IgD-negative memory B cell (primary cell): Measurements from ENCODE around the gene AIFM1. TPM values are rescaled to one million over a fixed set of nuclear protein-coding genes. Genes with fewer than 3 reads are reported as not detected.

Experiments used
- H3K27ac Mint-ChIP-seq, 3 donors: one replicate each; pipeline ENCODE4 v1.8.0; 2020 to 2022; ENCODE audit warnings: mild to moderate bottlenecking in 3 of 3, mixed read lengths in 3 of 3, moderate library complexity in 1 of 3
- H3K27me3 Mint-ChIP-seq: one replicate; pipeline ENCODE4 v1.8.0; 2021; ENCODE audit warnings: mixed read lengths
- H3K36me3 Mint-ChIP-seq: one replicate; pipeline ENCODE4 v1.8.0; 2020; ENCODE audit warnings: mild to moderate bottlenecking, mixed read lengths
- H3K4me1 Mint-ChIP-seq, 3 donors: one replicate each; pipeline ENCODE4 v1.8.0; 2020 to 2022; ENCODE audit warnings: mixed read lengths in 3 of 3, mild to moderate bottlenecking in 1 of 3
- H3K4me3 Mint-ChIP-seq, 4 donors: one replicate each; pipeline ENCODE4 v1.8.0; 2020 to 2022; ENCODE audit warnings: mild to moderate bottlenecking in 4 of 4, mixed read lengths in 4 of 4, moderate library complexity in 3 of 4
- H3K9me3 Mint-ChIP-seq, 3 donors: one replicate each; pipeline ENCODE4 v1.8.0; 2020 to 2021; ENCODE audit warnings: mixed read lengths in 3 of 3, mild to moderate bottlenecking in 1 of 3
- polyA plus RNA-seq: library from polyadenylated mRNA; unstranded; fragments of 300-500 nt; fragmentation: Illumina TruSeq; gene quantifications from one replicate; pipeline ENCODE4 v1.2.3, GENCODE V29; 2021

AIFM1 gene
- polyA plus RNA-seq, 1 donor from 2014 or later = 26.2 TPM

GRCh38 chrX:130098210-130098552, 67.5 kb downstream of the AIFM1 start:
- Mint-ChIP-seq H3K9me3 (no peaks in the 10 kb centered on the region), H3K4me1 (peaks cover 14 to 21% (median 20%) of the 10 kb centered on the region in 3 donors), H3K27me3 (no peaks in the 10 kb centered on the region), H3K36me3 (no peaks in the 10 kb centered on the region), H3K27ac (no peak overlapping the region), H3K4me3 (peak overlapping the region in 1 of 4 donors; percentile 63)

DNA sequence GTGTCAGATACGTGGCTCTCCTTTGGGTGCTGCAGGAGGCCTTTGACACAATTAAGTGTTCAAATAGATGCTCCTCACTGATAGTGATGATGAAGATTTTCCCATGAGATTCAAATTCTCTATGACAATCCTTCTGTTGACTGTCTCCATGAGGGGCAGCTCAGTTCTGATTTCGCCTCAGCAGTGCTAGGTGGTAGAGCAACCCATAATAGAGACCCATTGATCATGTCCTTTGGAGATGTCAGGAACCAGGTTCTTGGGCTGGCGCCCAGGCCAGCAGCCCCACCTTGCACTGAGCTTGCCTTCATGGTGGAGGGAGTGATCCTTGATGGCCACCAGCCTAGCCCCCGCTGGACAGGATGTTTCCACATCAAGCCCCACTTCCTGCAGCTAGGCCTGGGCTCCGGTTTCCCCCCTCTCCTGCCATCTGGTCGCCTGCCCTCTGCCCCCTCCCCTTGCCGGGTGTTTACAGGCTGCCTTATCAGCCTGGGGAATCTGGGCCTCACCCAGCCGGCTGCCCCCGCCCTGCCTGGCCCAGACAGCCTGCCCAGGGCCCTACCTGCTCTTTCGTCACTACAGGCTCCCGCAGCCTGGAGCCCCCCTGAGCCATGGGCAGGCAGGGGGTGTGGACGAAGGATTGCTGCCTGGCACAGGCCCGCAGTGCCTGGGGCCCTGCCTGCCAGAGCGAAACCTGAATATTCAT, 68.0 kb downstream of the AIFM1 start:
- Mint-ChIP-seq H3K36me3 (no peaks in the 10 kb centered on the region), H3K27me3 (no peaks in the 10 kb centered on the region), H3K9me3 (no peaks in the 10 kb centered on the region), H3K27ac (peak overlapping the region in 1 of 3 donors; percentile 73), H3K4me1 (peaks cover 12 to 23% (median 17%) of the 10 kb centered on the region in 3 donors), H3K4me3 (peak overlapping the region in 2 of 4 donors; percentile 30 to 63)

- H3K4me3 Mint-ChIP-seq = no peak overlapping the region
- H3K9me3 Mint-ChIP-seq = no peaks in the 10 kb centered on the region
- peaks cover 20 to 28% (median 21%) of the 10 kb centered on the region in 3 donors for H3K4me1 Mint-ChIP-seq
- H3K36me3 Mint-ChIP-seq = no peaks in the 10 kb centered on the region
- H3K27me3 Mint-ChIP-seq = no peaks in the 10 kb centered on the region
- H3K27ac Mint-ChIP-seq = peak overlapping the region; percentile 45 to 50 (median 46)
These were observed 70.2 kb downstream of the AIFM1 start for GRCh38 chrX:130095249-130096030.

- Mint-ChIP-seq H3K9me3 (no peaks in the 10 kb centered on the region), H3K27me3 (no peaks in the 10 kb centered on the region), H3K4me1 (peaks cover 20 to 30% (median 24%) of the 10 kb centered on the region in 3 donors), H3K4me3 (no peak overlapping the region), H3K27ac (no peak overlapping the region), H3K36me3 (no peaks in the 10 kb centered on the region)
These were observed 70.9 kb downstream of the AIFM1 start for GRCh38 chrX:130094696-130095095.

GRCh38 chrX:130093271-130093670, 72.4 kb downstream of the AIFM1 start:
- Mint-ChIP-seq H3K36me3 (no peaks in the 10 kb centered on the region), H3K27me3 (no peaks in the 10 kb centered on the region), H3K27ac (peak overlapping the region in 2 of 3 donors; percentile 59 to 67), H3K9me3 (no peaks in the 10 kb centered on the region), H3K4me1 (peaks cover 21 to 32% (median 24%) of the 10 kb centered on the region in 3 donors), H3K4me3 (peak overlapping the region in 2 of 4 donors; percentile 63 to 65)

DNA sequence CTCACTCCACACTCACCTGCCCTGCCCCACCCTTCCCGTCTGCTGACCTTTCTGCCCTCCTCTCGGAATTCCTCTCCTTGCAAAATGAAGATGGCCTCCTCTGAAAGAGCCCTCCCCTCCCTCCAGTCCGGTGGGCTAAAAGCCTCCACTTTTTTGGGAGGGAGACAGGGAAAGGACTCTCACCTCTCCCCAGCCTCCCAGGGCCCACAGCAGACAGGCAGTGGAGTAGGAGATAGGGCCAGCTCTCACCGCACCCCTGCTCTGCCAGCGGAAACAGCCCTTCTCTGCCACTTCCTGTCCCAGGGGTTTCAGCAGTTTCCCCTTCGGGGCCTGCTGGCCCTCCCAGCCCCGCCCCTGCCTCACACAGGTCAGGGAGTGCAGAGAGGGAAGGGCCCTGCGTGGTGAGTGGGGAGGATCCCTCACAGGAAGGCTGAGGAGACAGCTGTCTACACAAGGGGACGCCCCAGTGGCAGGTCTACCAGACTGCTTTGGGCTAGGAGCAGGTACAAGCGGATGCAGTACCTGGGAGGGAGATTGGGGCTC, 73.6 kb downstream of the AIFM1 start:
- H3K4me1 Mint-ChIP-seq = peaks cover 24 to 36% (median 25%) of the 10 kb centered on the region in 3 donors
- no peaks in the 10 kb centered on the region for H3K36me3 Mint-ChIP-seq
- peaks cover 0 to 2% (median 0%) of the 10 kb centered on the region in 3 donors for H3K9me3 Mint-ChIP-seq
- H3K27ac Mint-ChIP-seq = peak overlapping the region; percentile 80 to 98 (median 89)
- H3K27me3 Mint-ChIP-seq = peaks cover 2% of the 10 kb centered on the region
- peak overlapping the region; percentile 74 to 94 (median 86) for H3K4me3 Mint-ChIP-seq

DNA sequence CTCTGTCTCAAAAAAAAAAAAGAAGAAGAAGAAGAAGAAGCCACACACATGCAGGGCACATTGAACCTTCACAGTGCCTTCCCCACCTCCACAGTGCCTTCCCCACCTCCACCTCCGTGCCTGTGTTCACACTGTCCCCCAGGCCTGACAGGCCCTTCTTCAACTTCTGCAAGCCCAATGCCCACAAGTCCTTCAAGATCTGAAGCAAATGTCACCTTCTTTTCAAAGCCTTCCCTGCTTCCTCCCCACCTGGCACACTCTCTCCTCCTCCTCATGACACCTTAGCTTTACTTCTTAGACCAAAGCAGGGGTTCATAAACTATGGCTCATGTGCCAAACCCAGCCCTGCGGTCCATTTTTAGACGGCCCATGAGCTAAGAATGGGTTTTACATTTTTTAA, 75.3 kb downstream of the AIFM1 start:
- peaks cover 6% of the 10 kb centered on the region for H3K27me3 Mint-ChIP-seq
- no peaks in the 10 kb centered on the region for H3K36me3 Mint-ChIP-seq
- H3K4me1 Mint-ChIP-seq = peaks cover 36 to 51% (median 37%) of the 10 kb centered on the region in 3 donors
- peak overlapping the region; percentile 40 to 80 (median 54) for H3K4me3 Mint-ChIP-seq
- peak overlapping the region in 2 of 3 donors; percentile 30 to 95 for H3K27ac Mint-ChIP-seq
- peaks cover 0 to 2% (median 0%) of the 10 kb centered on the region in 3 donors for H3K9me3 Mint-ChIP-seq

DNA sequence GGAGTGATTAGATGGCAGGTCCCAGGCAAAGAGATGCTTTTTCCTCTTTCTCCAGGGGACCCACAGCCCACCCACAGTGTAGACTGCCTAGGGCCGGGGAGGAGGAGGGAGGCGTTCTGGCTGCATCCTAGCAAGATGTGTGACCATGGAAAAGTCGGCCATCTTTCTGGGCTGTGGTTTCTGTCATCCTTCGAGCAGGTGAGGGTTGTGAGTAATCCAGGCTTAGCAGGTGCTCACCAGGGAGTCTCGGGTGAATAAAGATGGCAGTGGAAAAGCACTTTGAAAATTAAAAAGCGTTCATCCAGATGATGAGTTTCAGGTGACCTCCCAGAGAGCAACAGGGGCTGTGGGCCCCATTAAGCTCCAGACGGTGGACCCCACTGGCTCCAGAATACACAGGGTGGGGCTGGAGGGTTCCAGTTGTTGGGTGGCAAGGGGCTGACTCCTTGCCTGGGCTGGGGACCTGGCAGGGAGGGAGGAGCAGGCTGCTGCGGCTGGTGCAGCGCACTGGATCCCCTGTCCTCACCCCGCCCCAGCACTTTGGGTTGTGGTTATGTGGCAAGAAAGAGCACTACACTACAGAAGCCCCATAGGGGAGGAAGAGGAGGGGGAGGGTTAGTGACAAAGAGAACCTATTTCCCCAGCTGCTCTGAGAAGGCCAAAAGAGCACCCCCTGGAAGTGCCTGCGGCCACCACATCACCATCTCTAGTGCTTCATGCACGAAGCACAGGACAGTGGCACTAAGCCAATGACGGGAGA, 79.0 kb downstream of the AIFM1 start:
- Mint-ChIP-seq H3K4me1 (peaks cover 52 to 61% (median 53%) of the 10 kb centered on the region in 3 donors), H3K27ac (peak overlapping the region; percentile 59 to 92 (median 73)), H3K36me3 (no peaks in the 10 kb centered on the region), H3K4me3 (peak overlapping the region; percentile 79 to 90 (median 85)), H3K9me3 (peaks cover 0 to 2% (median 0%) of the 10 kb centered on the region in 3 donors), H3K27me3 (peaks cover 6% of the 10 kb centered on the region)

- Mint-ChIP-seq H3K36me3 (no peaks in the 10 kb centered on the region), H3K4me3 (peak overlapping the region; percentile 79 to 93 (median 85)), H3K4me1 (peaks cover 51 to 64% (median 54%) of the 10 kb centered on the region in 3 donors), H3K27me3 (peaks cover 6% of the 10 kb centered on the region), H3K9me3 (peaks cover 0 to 2% (median 0%) of the 10 kb centered on the region in 3 donors), H3K27ac (peak overlapping the region; percentile 73 to 92 (median 81))
These were observed 79.8 kb downstream of the AIFM1 start for GRCh38 chrX:130085551-130086446.

GRCh38 chrX:130084631-130085237, 80.9 kb downstream of the AIFM1 start:
- H3K36me3 Mint-ChIP-seq = no peaks in the 10 kb centered on the region
- H3K4me1 Mint-ChIP-seq = peaks cover 49 to 60% (median 54%) of the 10 kb centered on the region in 3 donors
- H3K27ac Mint-ChIP-seq = peak overlapping the region; percentile 73 to 95 (median 90)
- H3K9me3 Mint-ChIP-seq = peaks cover 0 to 2% (median 0%) of the 10 kb centered on the region in 3 donors
- H3K4me3 Mint-ChIP-seq = peak overlapping the region; percentile 79 to 93 (median 85)
- peaks cover 6% of the 10 kb centered on the region for H3K27me3 Mint-ChIP-seq

GRCh38 chrX:130083656-130084382, 81.8 kb downstream of the AIFM1 start:
- peak overlapping the region; percentile 79 to 93 (median 86) for H3K4me3 Mint-ChIP-seq
- H3K27ac Mint-ChIP-seq = peak overlapping the region; percentile 73 to 95 (median 90)
- peaks cover 6% of the 10 kb centered on the region for H3K27me3 Mint-ChIP-seq
- H3K36me3 Mint-ChIP-seq = no peaks in the 10 kb centered on the region
- H3K9me3 Mint-ChIP-seq = peaks cover 0 to 2% (median 0%) of the 10 kb centered on the region in 3 donors
- peaks cover 51 to 57% (median 56%) of the 10 kb centered on the region in 3 donors for H3K4me1 Mint-ChIP-seq

GRCh38 chrX:130083107-130083490, 82.5 kb downstream of the AIFM1 start:
- Mint-ChIP-seq H3K4me1 (peaks cover 51 to 56% (median 53%) of the 10 kb centered on the region in 3 donors), H3K36me3 (no peaks in the 10 kb centered on the region), H3K4me3 (peak overlapping the region; percentile 83 to 98 (median 88)), H3K27ac (peak overlapping the region; percentile 85 to 95 (median 94)), H3K27me3 (peaks cover 6% of the 10 kb centered on the region), H3K9me3 (peaks cover 0 to 2% (median 0%) of the 10 kb centered on the region in 3 donors)
